ENCODE measurements around the gene SMTN. TPM values are rescaled to one million over a fixed set of nuclear protein-coding genes. Genes with fewer than 3 reads are reported as not detected.

The SMTN gene
- polyA plus RNA-seq, 1 of the 3 experiments (the other 2 are of a cell fraction), result 30.4 TPM

GRCh38 chr22:31136711-31137110 lies 55.6 kb downstream of the SMTN start (continued):
- TF ChIP-seq PBX3 (IDR thresholded peaks at IDR 0.05) (no peak), USF1 (IDR thresholded peaks at IDR 0.05; ENCODE audit: borderline replicate concordance, low read depth) (no peak), RCOR1 (IDR thresholded peaks at IDR 0.05; ENCODE audit: low read length) (no peak), USF2 (IDR thresholded peaks at IDR 0.05; ENCODE audit: borderline replicate concordance, low read depth, low read length) (no peak)

- ChIA-PET CTCF (interaction anchor here (3.2 kb wide), 2 partner anchors 11 kb away, joined by 12 to 14 read pairs; no protein-coding TSS in a partner anchor), POLR2A (no interaction called here)
- Histone ChIP-seq H3K79me2 (ENCODE audit: insufficient read depth) (no peaks in the 10 kb centered on the region), H3K4me3 (ENCODE audit: low read depth in 2 of 2, low read length in 1 of 2) (no peak overlapping the region), H3K4me2 (no peak overlapping the region), H3K27me3 (ENCODE audit: insufficient read depth) (peaks cover 4% of the 10 kb centered on the region; the same call in 1 of the 2 replicates), H4K20me1 (ENCODE audit: insufficient read depth) (no peaks in the 10 kb centered on the region), H2AFZ (ENCODE audit: low read depth) (no peak overlapping the region), H3K4me1 (ENCODE audit: control insufficient read depth in 1 of 2, insufficient read depth in 2 of 2, low read depth in 1 of 2, low read length in 1 of 2) (peaks cover 0 to 20% of the 10 kb centered on the region in 2 experiments; a peak in 2 of 4 replicates), H3K9me2 (no peaks in the 10 kb centered on the region), H3K9me3 (no peaks in the 10 kb centered on the region), H3F3A (replicated peaks; ENCODE audit: insufficient read depth) (no peaks in the 10 kb centered on the region), H3K36me3 (replicated peaks in 1 of 2; ENCODE audit: control insufficient read depth in 1 of 2, insufficient read depth in 2 of 2, low read length in 1 of 2) (no peaks in the 10 kb centered on the region), H3K27ac (ENCODE audit: low read depth in 2 of 2, low read length in 1 of 2) (no peak overlapping the region), H3K9ac (no peak overlapping the region)
- no peak for TF ChIP-seq POLR2AphosphoS5 (IDR thresholded peaks at IDR 0.05; ENCODE audit: low read depth, low read length)
- TF ChIP-seq ZBTB33 (IDR thresholded peaks at IDR 0.05; ENCODE audit: borderline replicate concordance, low read depth), result no peak
- no peak for TF ChIP-seq GABPA (IDR thresholded peaks at IDR 0.05; ENCODE audit: low read depth)
- TF ChIP-seq RAD21 (IDR thresholded peaks at IDR 0.05; ENCODE audit: low read length), result no peak
- TF ChIP-seq MXI1 (IDR thresholded peaks at IDR 0.05; ENCODE audit: low read depth, low read length), result no peak
- no peak for TF ChIP-seq RXRA (IDR thresholded peaks at IDR 0.05; ENCODE audit: borderline replicate concordance, low read depth)
- TF ChIP-seq REST (IDR thresholded peaks at IDR 0.05; ENCODE audit: low read depth, low read length), result no peak
- TF ChIP-seq TAF1 (IDR thresholded peaks at IDR 0.05; ENCODE audit: borderline replicate concordance, low read depth, low read length), result no peak
- TF ChIP-seq TEAD4 (IDR thresholded peaks at IDR 0.05; ENCODE audit: borderline replicate concordance, insufficient read depth), result no peak
- TF ChIP-seq MAX (IDR thresholded peaks at IDR 0.05; ENCODE audit: low read depth), result no peak
- TF ChIP-seq TCF12 (IDR thresholded peaks at IDR 0.05), result no peak
- TF ChIP-seq USF1 (IDR thresholded peaks at IDR 0.05; ENCODE audit: borderline replicate concordance, low read depth), result no peak
- no peak for TF ChIP-seq SIN3A (IDR thresholded peaks at IDR 0.05; ENCODE audit: borderline replicate concordance, low read depth, low read length)
- no peak for TF ChIP-seq ELF1 (IDR thresholded peaks at IDR 0.05)
- TF ChIP-seq RCOR1 (IDR thresholded peaks at IDR 0.05; ENCODE audit: low read length), result no peak
- TF ChIP-seq FOXJ3 (CRISPR knock-in tag; IDR thresholded peaks at IDR 0.05), result no peak
- no peak for TF ChIP-seq RFX5 (IDR thresholded peaks at IDR 0.05; ENCODE audit: low read length)
- no peak for TF ChIP-seq EP300 (IDR thresholded peaks at IDR 0.05; ENCODE audit: borderline replicate concordance in 1 of 2, low read depth in 1 of 2, low read length in 1 of 2)
- 57% methylated on average over 3 of the region's 10 CpGs for WGBS (ENCODE audit: low lambda C conversion rate)
- peak; percentile 11 for DNase-seq
Observed at GRCh38 chr22:31137721-31138120, 56.6 kb downstream of the SMTN start.

All from SK-N-SH (cell line).